Endothelial cell of umbilical vein (primary cell): ENCODE data around the gene GTPBP4.

Experiments
- EZH2 ChIP-seq: IDR thresholded peaks from 2 replicates; pipeline ENCODE4 v1.6.1; 2012; ENCODE audit warnings: borderline replicate concordance, low read depth, mild to moderate bottlenecking, moderate library complexity, low read length, inconsistent platforms; ENCODE audit not compliant: severe bottlenecking
- FOS ChIP-seq: IDR thresholded peaks from 2 replicates; pipeline ENCODE4 v1.6.1; 2011; ENCODE audit warnings: mild to moderate bottlenecking, low read length, moderate library complexity, borderline replicate concordance; ENCODE audit not compliant: insufficient read depth
- JUN ChIP-seq: IDR thresholded peaks from 2 replicates; pipeline ENCODE4 v1.6.1; 2011; ENCODE audit warnings: borderline replicate concordance, low read depth; ENCODE audit not compliant: insufficient read length, insufficient read depth
- MAX ChIP-seq: IDR thresholded peaks from 2 replicates; pipeline ENCODE4 v1.6.1; 2011; ENCODE audit not compliant: insufficient read depth, insufficient read length
- POLR2A ChIP-seq: IDR thresholded peaks from 2 replicates; pipeline ENCODE4 v1.6.1; 2012; ENCODE audit warnings: low read depth, mild to moderate bottlenecking, control low read depth, low read length
- POLR2AphosphoS5 ChIP-seq: IDR thresholded peaks from 2 replicates; pipeline ENCODE4 v1.6.1; 2012; ENCODE audit warnings: low read depth, mild to moderate bottlenecking, control low read depth, low read length, moderate library complexity; ENCODE audit not compliant: insufficient read depth
- TF ChIP-seq, protein P1 (sequence below), 2 donors: IDR thresholded peaks; 1 replicate in 1 of 2; 2 replicates in 1 of 2; pipeline ENCODE4 v1.5.1; 2011; ENCODE audit warnings: low read length in 2 of 2, mild to moderate bottlenecking in 2 of 2, moderate library complexity in 2 of 2, control low read depth in 1 of 2, inconsistent platforms in 1 of 2, low read depth in 1 of 2; ENCODE audit not compliant: insufficient read depth in 1 of 2; ENCODE audit errors: extremely low read depth in 1 of 2

- no peak for TF ChIP-seq MAX
- TF ChIP-seq POLR2AphosphoS5, result no peak
- TF ChIP-seq, protein P1, sequence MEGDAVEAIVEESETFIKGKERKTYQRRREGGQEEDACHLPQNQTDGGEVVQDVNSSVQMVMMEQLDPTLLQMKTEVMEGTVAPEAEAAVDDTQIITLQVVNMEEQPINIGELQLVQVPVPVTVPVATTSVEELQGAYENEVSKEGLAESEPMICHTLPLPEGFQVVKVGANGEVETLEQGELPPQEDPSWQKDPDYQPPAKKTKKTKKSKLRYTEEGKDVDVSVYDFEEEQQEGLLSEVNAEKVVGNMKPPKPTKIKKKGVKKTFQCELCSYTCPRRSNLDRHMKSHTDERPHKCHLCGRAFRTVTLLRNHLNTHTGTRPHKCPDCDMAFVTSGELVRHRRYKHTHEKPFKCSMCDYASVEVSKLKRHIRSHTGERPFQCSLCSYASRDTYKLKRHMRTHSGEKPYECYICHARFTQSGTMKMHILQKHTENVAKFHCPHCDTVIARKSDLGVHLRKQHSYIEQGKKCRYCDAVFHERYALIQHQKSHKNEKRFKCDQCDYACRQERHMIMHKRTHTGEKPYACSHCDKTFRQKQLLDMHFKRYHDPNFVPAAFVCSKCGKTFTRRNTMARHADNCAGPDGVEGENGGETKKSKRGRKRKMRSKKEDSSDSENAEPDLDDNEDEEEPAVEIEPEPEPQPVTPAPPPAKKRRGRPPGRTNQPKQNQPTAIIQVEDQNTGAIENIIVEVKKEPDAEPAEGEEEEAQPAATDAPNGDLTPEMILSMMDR (IDR thresholded peaks at IDR 0.05; ENCODE audit: extremely low read depth in 1 of 2, insufficient read depth in 1 of 2, low read depth in 1 of 2, low read length in 2 of 2), result no peak
- TF ChIP-seq POLR2A, result no peak
- TF ChIP-seq JUN, result no peak
- no peak for TF ChIP-seq EZH2
- TF ChIP-seq FOS, result no peak
Observed at GRCh38 chr10:1020958-1021357, 32.7 kb downstream of the GTPBP4 start.
